COLO668 (cell line): ENCODE measurements around the gene WFS1.

Experiments
- DNase-seq: peaks from one replicate; lab custom pipeline; 2025; ENCODE audit not compliant: unreplicated experiment; lab: John Stamatoyannopoulos, UW

Gene WFS1

DNA sequence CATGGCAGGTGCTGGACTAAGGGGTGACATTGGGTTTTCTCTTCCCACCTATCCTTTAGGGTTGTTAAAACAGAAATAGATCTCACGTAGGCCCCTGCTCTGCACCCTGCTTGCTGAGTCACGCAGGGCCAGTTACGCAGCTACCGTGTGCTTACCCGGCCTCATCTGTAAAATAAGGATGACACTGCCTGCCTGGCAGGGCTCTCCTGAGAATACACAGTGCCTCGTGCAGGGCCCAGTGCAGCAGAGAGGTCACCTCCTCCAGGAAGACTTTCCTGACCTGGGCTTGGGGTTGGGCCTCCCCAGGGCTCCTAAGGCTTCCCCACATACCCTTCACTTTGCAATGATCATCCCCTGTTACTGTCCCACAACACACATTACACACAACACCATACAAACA is 35.7 kb upstream of the WFS1 start:
- no peak for DNase-seq

DNA sequence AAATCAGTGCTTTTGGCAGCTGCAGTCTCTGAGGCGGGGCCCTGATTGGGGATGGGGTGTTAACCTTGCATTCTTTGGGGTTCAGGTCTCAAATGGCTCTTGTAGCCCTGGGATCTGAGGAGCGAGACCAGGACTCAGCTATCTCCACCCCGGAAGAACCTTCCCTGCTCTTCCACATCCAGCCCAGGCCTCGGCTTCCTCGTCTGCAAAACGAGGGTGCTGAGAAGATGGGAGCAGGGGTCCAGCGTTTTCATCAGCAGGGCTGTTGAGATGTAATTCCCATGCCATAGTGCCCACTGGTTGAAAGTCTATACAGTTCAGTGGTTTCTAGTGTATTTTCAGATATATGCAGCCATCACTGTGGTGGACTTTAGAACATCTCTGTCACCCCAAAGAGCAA is 34.6 kb upstream of the WFS1 start:
- DNase-seq, result no peak

DNA sequence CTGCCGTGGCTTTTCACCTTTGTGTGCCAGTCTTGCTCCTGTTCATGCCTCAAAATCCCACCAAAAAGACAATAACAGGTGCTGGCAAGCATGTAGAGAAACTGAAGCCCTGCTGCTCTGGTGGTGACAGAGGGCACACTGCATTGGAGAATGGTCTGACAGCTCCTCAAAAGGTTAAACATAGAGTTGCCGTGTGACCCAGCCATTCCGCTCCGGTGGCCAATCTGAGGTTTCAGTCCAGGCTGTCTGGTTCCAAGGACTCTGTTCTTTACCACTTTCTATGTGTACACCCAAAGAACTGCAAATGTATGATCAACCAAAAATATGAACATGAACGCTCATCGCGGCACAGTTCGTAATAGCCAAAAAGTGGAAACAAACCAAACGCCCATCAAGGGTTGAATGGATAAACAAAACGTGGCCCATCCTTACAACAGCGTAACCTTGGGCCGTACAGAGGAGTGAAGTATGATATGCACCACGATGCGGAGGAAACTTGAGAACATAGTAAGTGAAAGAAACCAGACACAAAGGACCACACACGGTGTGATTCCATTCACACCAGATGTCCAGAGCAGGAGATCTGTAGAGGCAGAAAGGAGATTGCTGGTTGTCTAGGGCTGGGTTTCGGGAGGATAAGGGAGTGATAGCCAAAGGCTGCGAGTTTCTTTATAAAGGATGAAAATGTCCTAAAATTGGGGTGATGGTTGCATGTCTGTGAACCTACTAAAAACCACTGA is 33.6 kb upstream of the WFS1 start:
- DNase-seq, result no peak

DNA sequence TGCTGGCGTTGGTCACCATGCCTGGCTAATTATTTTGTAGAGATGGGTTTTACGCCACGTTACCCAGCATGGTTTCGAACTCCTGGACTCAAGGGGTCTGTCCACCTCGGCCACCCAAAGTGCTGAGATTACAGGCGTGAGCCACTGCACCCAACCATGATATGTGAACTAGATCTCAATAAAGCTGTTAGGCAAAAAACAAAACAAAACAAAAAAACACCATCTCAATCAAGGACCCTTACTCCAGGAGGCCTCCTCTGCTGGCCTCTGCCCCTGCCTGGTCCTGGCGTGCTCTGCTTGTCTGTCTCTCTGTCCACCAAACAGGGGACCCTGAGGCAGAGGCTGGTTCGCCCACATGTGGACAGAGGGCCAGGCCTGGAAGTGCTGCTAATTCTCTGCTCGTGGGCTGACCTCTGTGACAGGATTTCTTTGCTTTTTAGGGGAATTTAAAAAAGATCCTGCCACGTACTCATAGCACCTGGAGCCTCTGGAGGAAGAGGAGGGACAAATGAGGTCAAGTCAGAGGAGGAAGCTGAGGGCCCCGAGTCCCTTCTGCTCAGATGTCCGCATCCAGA is 32.7 kb upstream of the WFS1 start:
- DNase-seq, result no peak

DNA sequence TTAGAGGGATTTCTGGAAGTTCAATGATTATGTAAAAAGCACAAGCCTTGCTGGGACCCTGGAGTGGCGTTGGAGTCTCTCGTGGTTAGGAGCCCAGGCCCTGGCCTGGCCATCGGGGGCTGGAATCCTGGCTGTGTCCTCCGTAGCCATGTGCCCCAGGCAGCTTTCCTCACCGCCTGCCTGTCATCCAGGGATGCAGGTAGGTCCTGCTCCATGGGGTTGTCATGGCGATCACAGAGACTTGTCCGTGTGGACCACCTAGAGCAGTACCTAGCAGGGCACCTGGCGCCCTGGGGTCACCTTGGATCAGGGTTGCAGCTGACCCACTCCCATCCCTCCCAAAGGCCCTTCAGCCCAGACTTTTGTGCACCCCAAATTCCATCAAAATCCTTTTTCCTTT is 30.2 kb upstream of the WFS1 start:
- no peak for DNase-seq

DNA sequence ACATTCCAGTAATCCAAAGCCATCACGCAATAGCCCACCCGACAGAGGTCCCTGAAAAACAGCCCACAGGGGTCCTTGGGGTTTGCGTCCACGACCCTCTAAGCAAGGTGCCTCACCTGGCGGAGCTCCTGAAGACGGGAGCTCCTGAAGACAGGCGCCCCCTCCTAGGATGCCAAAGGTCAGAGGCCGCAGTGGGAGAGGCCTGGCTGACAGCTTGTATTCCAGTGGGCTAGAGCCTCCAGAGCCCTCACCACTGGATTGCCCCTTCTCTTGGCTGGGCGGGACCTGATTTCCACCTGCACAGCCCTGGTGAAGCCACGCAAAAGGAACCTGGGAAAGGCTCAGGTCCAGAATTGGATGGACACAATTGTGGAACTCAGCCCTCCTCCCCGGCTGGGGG is 29.7 kb upstream of the WFS1 start:
- no peak for DNase-seq

DNA sequence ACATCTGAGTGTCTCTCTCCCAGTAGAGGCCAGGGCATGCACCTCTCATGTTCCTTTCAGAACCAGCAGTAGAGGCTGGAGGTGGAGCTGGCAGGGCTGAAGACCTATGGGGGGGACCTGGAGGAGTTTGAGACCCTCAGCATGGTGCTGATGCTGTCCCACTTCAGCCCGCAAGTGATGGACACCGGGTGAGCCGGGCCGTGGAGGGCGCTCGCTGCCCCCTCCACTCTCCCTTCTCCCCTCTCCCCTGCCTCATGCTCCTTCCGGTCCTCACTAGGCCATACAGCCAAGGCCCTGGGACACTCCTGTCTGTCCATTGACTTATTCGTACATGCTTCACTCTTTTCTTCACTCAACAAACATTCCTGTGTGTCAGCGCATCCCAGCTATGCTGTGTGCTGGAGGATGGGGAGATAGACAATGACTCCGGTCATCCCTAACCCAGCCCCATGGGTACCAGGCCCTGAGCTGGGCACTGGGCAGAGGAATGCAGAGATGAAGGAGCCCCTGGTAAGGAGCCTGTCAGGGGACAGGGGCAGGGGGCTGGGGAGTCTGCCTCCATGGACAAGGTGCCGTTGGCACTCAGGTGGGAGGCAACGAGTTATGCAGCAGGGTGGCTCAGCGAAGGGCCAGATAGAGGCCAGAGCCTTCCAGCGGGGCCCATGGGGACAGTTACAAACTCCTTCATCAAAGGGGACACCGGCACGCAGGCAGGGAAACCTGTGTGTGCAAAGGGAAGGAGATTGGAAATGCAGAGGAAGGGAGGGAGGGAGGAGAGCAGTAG is 28.4 kb upstream of the WFS1 start:
- DNase-seq, result no peak

DNA sequence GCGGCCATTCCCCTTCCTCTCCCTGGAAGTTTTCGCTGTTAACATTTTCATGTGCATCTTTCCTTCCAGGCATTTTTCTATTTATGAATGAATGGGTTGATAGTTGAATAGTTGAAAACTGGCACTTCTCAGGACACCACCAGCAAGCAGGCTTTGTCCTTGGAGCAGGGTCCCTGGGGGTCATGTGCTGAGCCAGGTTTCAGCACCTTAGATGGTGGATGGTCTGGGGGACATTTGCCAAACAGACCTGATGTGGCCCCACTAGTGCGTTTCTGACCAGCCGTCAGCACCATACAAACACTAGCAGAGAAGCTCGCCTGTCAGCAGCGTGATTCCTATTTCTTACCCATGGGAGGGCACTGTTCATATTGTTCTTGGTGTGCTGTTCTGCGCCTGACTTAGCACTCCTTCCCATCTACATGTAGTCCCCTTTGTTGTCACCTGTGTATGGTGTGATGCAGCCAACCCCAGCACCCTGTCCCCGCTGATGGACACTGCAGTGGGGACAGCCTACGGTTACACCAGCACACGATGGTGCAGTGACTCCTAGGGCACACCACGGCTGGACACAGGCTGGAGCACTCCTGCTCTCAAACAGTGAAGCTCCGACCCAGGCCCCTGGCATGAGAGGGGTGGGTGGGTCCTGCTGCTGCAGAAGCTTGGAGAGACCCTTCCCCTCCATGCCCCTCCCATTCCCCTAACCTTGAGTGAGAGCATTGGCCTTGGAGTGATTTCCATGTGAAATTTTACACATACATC is 27.2 kb upstream of the WFS1 start:
- no peak for DNase-seq

DNA sequence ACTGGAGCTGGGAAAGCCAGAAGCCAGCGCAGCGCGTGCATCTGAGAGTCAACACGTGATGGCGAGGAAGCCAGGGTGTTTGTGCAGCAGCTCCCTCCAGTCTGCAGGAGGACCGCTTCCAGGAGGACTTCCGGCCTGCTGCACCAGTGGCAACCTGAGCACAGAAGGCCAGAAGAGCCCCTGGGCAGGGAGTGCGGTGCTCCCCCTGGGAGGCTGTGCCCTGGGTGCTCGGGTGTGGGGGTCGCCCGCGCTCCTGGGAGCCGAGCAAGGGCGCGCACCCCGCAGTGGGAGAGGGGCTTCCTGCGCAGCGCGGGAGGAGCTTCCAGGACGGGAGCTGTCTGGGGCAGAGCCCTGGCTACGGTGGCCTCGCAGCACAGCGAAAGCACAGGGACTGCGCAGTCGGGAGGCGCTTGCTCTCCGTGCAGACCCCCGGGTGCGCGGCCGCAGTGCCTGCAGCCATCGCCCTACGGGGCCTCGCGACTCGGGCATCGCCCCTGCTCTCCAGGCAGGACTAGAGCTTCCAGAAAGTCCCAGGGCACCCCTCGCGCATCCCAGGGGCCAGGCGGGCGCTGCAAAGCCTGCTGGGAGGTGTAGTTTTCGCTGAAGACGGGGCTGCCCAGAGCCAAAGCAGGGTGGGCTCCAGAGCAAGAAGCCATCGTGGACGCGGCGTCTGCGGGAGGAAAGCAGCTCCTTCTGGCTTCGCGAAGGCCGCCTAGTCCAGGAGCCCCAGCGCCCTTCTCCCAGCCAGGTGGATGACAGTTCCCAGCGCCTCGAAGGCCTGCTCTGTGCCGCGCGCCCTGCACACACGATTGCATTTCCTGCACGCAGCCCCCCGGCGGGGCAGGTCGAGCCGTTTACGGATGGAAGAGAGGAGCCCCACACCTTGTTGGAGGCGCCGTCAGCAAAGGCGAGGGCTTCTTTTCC is 24.1 kb upstream of the WFS1 start:
- DNase-seq, result no peak

DNA sequence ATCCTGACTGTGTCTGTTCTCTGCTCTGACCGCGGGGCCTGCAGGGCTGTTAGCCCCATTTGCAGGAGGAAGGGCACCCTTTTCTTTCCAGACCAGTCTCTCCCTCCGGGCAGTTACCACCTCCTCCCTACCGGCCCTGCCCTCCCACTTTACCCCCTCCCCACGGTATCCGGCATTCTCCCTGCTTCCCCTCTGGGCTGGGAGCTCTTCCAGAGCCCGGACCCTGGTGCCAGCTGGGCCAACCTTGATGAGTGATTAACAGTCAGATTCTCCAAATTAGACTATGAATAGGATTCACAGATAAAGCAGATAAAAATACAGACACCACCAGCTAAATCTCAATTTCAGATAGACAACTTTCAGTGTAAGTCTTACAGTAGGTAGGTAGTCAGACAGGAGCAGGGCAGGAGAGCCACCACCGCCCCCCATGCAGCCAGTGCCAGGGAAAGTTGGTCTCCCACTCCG is 23.4 kb upstream of the WFS1 start:
- DNase-seq, result no peak

DNA sequence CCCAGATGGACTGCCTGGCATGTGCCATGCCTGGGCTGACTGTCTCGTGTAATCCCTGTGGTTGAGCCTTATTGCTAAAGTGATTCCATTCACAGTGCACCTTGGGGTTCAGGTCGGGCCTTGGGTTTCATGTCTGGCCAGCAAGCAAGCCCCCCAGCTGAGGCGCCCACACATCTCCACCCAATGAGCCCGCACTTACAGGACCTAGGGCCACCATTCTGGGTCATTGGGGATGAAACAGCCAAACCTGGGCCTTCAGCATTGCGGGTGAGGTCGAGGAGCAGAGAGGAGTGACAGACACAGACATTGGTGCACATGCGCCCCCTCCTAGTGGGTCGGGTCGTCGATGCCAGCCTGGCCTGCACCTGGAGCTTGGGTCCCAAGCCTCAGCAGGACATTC is 21.3 kb upstream of the WFS1 start:
- DNase-seq, result no peak

DNA sequence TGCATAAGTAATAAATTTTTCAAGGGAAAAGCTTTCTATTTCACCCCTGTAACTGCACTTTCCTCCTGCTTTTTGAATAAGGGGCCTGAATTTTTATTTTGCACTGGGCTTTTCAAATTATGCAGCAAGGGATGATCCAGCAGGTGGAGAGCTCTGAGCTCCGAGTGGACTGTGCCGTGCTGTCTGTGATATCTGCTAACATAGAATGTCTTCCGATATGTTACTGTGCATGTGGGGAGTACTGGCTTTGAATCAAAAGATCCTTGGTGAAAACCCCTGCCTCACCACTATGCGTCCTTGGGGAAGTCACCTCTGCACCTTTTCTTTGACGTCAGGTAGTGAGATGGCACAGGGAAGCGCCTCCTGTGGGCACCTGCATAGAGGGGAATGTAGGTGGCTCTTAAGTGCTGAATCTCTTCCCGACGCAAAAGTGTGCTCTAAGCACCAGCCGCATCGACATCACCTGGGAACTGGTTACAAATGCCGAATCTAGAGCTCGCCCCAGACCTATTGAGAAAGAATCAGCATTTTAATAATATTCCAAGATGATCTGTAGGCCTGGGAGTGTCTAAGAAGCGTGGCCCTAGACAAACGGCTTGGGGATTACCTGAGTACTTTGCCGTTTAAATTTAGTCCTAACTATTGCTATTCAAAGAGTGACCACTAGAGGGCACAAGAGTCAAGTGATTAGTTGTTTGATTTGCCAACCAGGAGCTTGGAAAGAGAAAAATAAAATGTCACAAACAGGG is 19.2 kb upstream of the WFS1 start:
- DNase-seq, result peak; percentile 41

DNA sequence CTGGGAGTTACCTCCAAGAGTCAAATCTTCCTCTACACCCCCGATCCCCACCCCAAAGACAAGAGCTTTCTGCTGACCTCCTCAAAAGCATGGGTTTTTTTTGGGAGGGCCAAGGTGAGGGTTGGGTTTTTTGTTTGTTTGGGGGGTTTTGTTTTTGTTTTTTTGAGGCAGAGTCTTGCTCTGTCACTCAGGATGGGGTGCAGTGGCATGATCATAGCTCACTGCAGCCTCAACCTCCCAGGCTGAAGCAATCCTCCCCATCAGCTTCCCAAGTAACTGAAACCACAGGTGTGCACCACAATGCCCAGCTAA is 18.7 kb upstream of the WFS1 start:
- no peak for DNase-seq

DNA sequence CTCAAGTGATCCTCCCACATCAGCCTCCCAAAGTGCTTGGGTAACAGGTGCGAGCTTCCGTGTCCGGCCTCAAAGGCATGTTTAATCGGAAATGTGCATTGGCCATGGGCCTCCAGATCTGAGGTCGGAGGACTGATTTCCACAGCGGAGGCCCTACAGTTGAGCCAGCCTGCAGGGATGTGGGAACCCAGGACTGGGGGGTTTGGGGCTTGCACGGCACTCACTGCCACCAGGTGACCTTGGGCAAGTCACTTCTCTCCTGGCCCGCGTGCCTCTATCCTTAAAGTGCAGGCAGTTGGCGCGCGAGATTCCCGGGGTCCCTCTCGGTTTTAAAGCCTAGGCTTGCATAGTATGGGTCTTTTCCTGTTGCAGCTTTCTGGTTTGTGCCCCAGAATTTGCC is 18.3 kb upstream of the WFS1 start:
- no peak for DNase-seq

DNA sequence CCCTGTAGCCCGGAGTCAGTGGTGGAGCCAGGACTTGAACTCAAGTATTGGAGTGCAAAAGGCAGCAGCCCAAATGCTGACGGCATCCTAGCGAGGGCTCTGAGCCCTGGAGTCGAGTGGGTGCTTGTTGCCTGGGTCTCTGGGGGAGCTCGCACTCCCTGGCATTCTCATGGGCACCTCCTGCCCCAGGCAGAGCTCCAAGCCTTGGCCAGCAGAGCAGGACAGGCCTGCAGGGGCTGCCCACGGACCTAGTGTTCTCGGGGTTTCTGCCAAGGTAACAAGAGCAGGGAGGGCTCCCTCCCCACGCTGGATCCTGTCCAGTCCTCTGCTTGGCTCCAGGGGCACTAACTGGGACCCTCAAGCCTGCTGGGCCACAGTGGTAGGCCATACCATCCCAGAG is 17.6 kb upstream of the WFS1 start:
- no peak for DNase-seq

DNA sequence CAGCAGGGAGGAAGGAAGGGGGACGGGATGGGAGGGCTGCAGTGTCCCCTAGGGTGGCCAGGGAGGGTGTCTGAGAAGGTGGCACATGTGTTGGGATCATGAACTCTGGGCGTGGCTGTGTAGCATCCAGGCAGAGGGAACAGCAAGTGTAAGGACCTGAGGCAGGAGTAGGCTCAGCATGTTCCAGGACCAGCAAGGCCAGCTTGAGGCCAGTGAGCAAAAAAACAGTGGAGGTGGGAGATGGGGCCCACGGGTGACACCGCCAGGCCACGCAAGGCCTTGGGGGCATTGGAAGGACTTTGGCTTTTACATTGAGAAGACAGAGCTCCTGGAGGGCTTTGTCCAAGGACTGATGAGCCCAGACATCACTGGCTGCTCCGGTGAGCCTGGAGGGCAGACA is 16.5 kb upstream of the WFS1 start:
- no peak for DNase-seq

DNA sequence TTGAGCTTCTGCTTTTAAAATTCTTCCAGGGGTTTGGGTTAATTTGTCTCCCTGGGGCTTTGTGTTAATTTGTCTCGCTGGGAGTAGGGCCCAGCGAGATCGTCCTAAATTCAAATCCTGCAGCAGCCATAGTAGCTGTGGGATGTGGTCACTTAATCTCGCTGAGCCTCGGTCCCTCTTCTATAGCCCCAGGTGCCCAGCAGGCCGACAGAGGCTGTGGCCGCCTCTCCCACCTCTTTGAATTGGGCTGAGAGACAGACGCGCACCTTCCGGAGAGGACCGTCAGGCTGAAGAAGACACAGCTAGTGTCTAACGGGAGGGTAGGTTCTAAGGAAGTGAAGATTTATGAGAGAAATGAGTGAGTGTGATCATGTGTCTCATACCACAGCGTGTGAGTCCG is 15.7 kb upstream of the WFS1 start:
- DNase-seq, result no peak

DNA sequence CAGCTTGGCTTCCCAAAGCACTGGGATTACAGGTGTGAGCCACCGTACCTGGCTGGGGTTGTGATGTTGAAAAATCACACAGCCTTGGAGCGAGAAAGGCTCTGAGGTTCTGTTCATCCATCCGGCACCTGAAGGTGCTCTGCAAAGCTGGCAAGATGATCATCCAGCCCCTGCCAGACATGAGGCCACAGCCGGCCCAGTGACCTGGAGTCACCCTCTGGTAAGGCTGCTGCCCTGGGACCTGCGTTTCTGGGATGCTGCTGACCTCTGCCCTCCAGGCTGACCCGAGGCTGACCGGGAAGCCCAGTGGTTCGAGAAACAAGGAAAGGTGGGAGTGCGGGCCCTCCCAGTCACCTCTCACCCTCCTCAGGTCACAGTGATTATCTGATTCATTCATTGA is 13.5 kb upstream of the WFS1 start:
- no peak for DNase-seq

DNA sequence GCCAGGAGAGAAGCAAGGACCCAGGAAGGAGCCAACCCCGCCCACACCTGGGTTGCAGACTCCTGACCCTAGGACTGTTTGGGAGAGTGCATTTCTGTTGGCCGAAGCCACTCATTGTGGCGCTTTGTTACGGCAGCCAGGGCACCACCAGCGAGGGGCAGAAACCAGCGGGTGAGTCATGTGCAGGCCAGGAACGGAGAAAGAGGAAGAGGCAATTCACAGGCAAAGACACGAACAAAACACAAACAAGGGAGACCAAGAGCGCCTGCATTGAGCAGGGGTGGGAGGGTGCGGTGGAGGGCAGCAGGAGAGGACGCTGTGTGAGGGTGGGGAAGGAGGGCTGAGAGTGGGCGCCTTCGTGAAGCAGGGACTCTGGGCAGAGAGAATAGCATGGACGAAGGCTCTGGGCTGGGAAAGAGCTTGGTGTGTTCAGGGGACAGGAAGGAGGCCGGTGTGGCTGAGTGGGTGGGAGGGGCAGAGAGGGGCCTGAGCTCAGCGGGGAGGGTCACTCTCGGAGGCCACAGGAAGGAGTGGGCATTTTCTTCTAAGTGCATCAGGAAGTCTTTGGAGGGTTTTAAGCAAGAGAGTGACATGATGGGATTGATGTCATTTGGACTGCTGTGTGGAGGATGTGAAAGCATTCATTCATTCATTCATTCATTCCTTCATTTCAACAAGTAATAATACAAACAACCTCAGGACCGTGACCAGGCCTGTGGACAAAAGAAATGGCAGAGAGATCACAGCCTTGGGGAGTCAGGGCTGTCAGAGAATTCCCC is 12.2 kb upstream of the WFS1 start:
- DNase-seq, result peak; percentile 25
